Endothelial cell of umbilical vein (primary cell): Measurements from ENCODE around the gene RNF125. TPM values are rescaled to one million over a fixed set of nuclear protein-coding genes. Genes with fewer than 3 reads are reported as not detected.

ENCODE experiments used
- BruUV-seq: library from RNA; stranded (reverse); fragments of 400-500 nt; replicated peaks from 2 replicates; lab custom pipeline; 2021; lab: Mats Ljungman, UMichigan
- CTCF ChIA-PET: fragments of 300-600, 350-600 bp; sonication (Branson Sonifier 250); formaldehyde crosslinking; loops from one replicate; lab custom pipeline; 2021; ENCODE audit warnings: antibody characterized with exemption, inconsistent platforms; lab: Charles Lee
- POLR2A ChIA-PET: fragments of 300-600, 350-600 bp; sonication (Branson Sonifier 250); formaldehyde crosslinking; loops from one replicate; lab custom pipeline; 2021; ENCODE audit warnings: antibody characterized with exemption, inconsistent platforms; lab: Charles Lee
- DNase-seq: peaks from one replicate; pipeline ENCODE4 v3.0.0-alpha.2; 2011; ENCODE audit warnings: low read depth, low spot score
- FAIRE-seq: peaks from 2 replicates; lab custom pipeline; 2011; peaks lifted over from hg19 to GRCh38; lab: Jason Lieb, UNC
- H2AFZ ChIP-seq: 2 replicates; pipeline ENCODE4 v1.6.0; 2012; ENCODE audit warnings: low read depth, low read length, control low read depth, inconsistent platforms
- H3K27ac ChIP-seq: 2 replicates; pipeline ENCODE4 v1.5.1; 2011; ENCODE audit warnings: low read depth, mild to moderate bottlenecking, control low read depth, low read length, moderate library complexity; ENCODE audit not compliant: insufficient read depth
- H3K27me3 ChIP-seq, 2 experiments: 2 replicates each; pipeline versions ENCODE4 v1.6.0 to v1.6.1; 2011; ENCODE audit warnings: low read length in 2 of 2, mixed read lengths in 1 of 2; ENCODE audit not compliant: control insufficient read depth in 2 of 2, insufficient read depth in 2 of 2
- H3K36me3 ChIP-seq, 2 experiments: 2 replicates in 1 of 2; 3 replicates in 1 of 2; pipeline ENCODE4 v1.5.1; 2011; ENCODE audit warnings: low read length in 2 of 2, mild to moderate bottlenecking in 1 of 2, moderate library complexity in 1 of 2; ENCODE audit not compliant: control insufficient read depth in 2 of 2, insufficient read depth in 2 of 2; ENCODE audit errors: extremely low read depth in 1 of 2
- H3K4me1 ChIP-seq: 3 replicates; pipeline ENCODE4 v1.5.1; 2011; ENCODE audit warnings: mild to moderate bottlenecking, low read length; ENCODE audit not compliant: control insufficient read depth, insufficient read depth; ENCODE audit errors: extremely low read depth
- H3K4me2 ChIP-seq: 2 replicates; pipeline ENCODE4 v1.6.1; 2011; ENCODE audit warnings: low read length, control low read depth, mixed read lengths; ENCODE audit not compliant: insufficient read depth
- H3K4me3 ChIP-seq, 3 experiments: fragments of 200-600 bp in 1 of 3; sonication (generic), shearing (Covaris generic) in 1 of 3; replicated peaks in 1 of 3; 2 replicates each; pipeline ENCODE4 v1.5.1; 2011 to 2016; ENCODE audit warnings: control low read depth in 3 of 3, low read length in 3 of 3, mild to moderate bottlenecking in 2 of 3, inconsistent platforms in 1 of 3, low read depth in 1 of 3, moderate library complexity in 1 of 3; ENCODE audit not compliant: insufficient read depth in 1 of 3
- H3K79me2 ChIP-seq: 2 replicates; pipeline ENCODE4 v1.6.0; 2012; ENCODE audit warnings: low read length, inconsistent platforms; ENCODE audit not compliant: control insufficient read depth, insufficient read depth
- H3K9ac ChIP-seq: replicated peaks from 2 replicates; pipeline ENCODE3; 2011; ENCODE audit warnings: low read length, control low read depth; ENCODE audit not compliant: insufficient read depth; ENCODE audit errors: extremely low read depth
- H3K9me1 ChIP-seq: replicated peaks from 3 replicates; pipeline ENCODE4 v1.6.0; 2011; ENCODE audit warnings: mild to moderate bottlenecking, low read length; ENCODE audit not compliant: control insufficient read depth, insufficient read depth; ENCODE audit errors: extremely low read depth
- H3K9me3 ChIP-seq: replicated peaks from 2 replicates; pipeline ENCODE4 v1.5.1; 2012; ENCODE audit warnings: low read length, inconsistent platforms; ENCODE audit not compliant: control insufficient read depth, insufficient read depth
- H4K20me1 ChIP-seq: replicated peaks from 2 replicates; pipeline ENCODE3; 2011; ENCODE audit warnings: mild to moderate bottlenecking, low read length; ENCODE audit not compliant: control insufficient read depth, insufficient read depth; ENCODE audit errors: extremely low read depth
- CTCF ChIP-seq, 2 donors: IDR thresholded peaks; 1 replicate in 1 of 2; 2 replicates in 1 of 2; pipeline ENCODE4 v1.5.1; 2011; ENCODE audit warnings: low read length in 2 of 2, mild to moderate bottlenecking in 2 of 2, moderate library complexity in 2 of 2, control low read depth in 1 of 2, inconsistent platforms in 1 of 2, low read depth in 1 of 2; ENCODE audit not compliant: insufficient read depth in 1 of 2; ENCODE audit errors: extremely low read depth in 1 of 2
- EZH2 ChIP-seq: IDR thresholded peaks from 2 replicates; pipeline ENCODE4 v1.6.1; 2012; ENCODE audit warnings: borderline replicate concordance, low read depth, mild to moderate bottlenecking, moderate library complexity, low read length, inconsistent platforms; ENCODE audit not compliant: severe bottlenecking
- FOS ChIP-seq: IDR thresholded peaks from 2 replicates; pipeline ENCODE4 v1.6.1; 2011; ENCODE audit warnings: mild to moderate bottlenecking, low read length, moderate library complexity, borderline replicate concordance; ENCODE audit not compliant: insufficient read depth
- GATA2 ChIP-seq: IDR thresholded peaks from 2 replicates; pipeline ENCODE4 v1.7.0; 2011; ENCODE audit warnings: low read depth, mild to moderate bottlenecking, moderate library complexity, mixed read lengths, low read length; ENCODE audit not compliant: insufficient read length, insufficient read depth
- JUN ChIP-seq: IDR thresholded peaks from 2 replicates; pipeline ENCODE4 v1.6.1; 2011; ENCODE audit warnings: borderline replicate concordance, low read depth; ENCODE audit not compliant: insufficient read length, insufficient read depth
- MYC ChIP-seq: IDR thresholded peaks from one replicate; pipeline ENCODE4 v1.6.1; 2011; ENCODE audit warnings: mild to moderate bottlenecking, low read depth, low read length
- POLR2A ChIP-seq: IDR thresholded peaks from 2 replicates; pipeline ENCODE4 v1.6.1; 2012; ENCODE audit warnings: low read depth, mild to moderate bottlenecking, control low read depth, low read length
- dilution Hi-C: fragments of 300-500 bp; cut with MboI; formaldehyde crosslinking; loops from one replicate; pipeline ENCODE4 v1.15.0; 2019; ENCODE audit warnings: low sequenced_read_pairs; ENCODE audit not compliant: extremely low pct_ligation_motif_present
- intact Hi-C: fragments of 100-400 bp; cut with micrococcal nuclease; formaldehyde crosslinking; loops from one replicate; pipeline ENCODE4 v1.10.0; 2022
- polyA plus RNA-seq, 4 experiments: library from polyadenylated mRNA; depleted of rRNA in 3 of 4; stranded (reverse) in 3 of 4; unstranded in 1 of 4; fragments of >200 nt; gene quantifications; 2 replicates each; pipeline versions ENCODE4 v1.2.1 to v1.2.3, GENCODE V29; 2011 to 2012; ENCODE audit warnings: missing spikeins in 1 of 4
- total RNA-seq: library from RNA; stranded (reverse); gene quantifications from 2 replicates; pipeline ENCODE4 v1.2.3, GENCODE V29; 2021
- TF ChIP-seq, protein P1 (sequence below): IDR thresholded peaks from 2 replicates; pipeline ENCODE4 v1.6.1; 2011; ENCODE audit not compliant: insufficient read depth, insufficient read length

RNF125 gene
- total and polyA plus RNA-seq, 2 donors (not counting 3 experiments of a cell fraction or from before 2014, with no cell fraction given): 0.73 to 1.3 TPM

GRCh38 chr18:32060026-32060425 is 41.4 kb downstream of the RNF125 start:
- dilution Hi-C loops: no loop called here
- BruUV-seq: no TSS peak
- CTCF ChIA-PET: interaction anchor here (1.7 kb wide), 1 partner anchor 12 kb away, joined by 10 read pairs; no protein-coding TSS in a partner anchor
- no peak overlapping the region for H3K27ac ChIP-seq
- intact Hi-C loops: no loop called here
- no peak for DNase-seq
- no peaks in the 10 kb centered on the region for H3K9me3 ChIP-seq
- no peak overlapping the region for H3K9ac ChIP-seq
- H3K4me3 ChIP-seq: no peak overlapping the region
- no peak for FAIRE-seq
- no peaks in the 10 kb centered on the region for H3K79me2 ChIP-seq
- TF ChIP-seq POLR2A (no peak), CTCF (IDR thresholded peaks at IDR 0.05; ENCODE audit: extremely low read depth in 1 of 2, insufficient read depth in 1 of 2, low read depth in 1 of 2, low read length in 2 of 2) (no peak), MYC (no peak), JUN (no peak), EZH2 (no peak), GATA2 (no peak), FOS (no peak)
- TF ChIP-seq, protein P1, sequence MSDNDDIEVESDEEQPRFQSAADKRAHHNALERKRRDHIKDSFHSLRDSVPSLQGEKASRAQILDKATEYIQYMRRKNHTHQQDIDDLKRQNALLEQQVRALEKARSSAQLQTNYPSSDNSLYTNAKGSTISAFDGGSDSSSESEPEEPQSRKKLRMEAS: no peak
- no peak overlapping the region for H2AFZ ChIP-seq
- H3K9me1 ChIP-seq: no peaks in the 10 kb centered on the region
- no peaks in the 10 kb centered on the region for H3K4me1 ChIP-seq
- no peaks in the 10 kb centered on the region for H3K36me3 ChIP-seq
- no peaks in the 10 kb centered on the region for H3K27me3 ChIP-seq
- POLR2A ChIA-PET: no interaction called here
- no peak overlapping the region for H3K4me2 ChIP-seq
- H4K20me1 ChIP-seq: no peaks in the 10 kb centered on the region
